Peyer's patch (tissue), 4 donors: ENCODE measurements around the gene KCNAB1. TPM values are rescaled to one million over a fixed set of nuclear protein-coding genes. Genes with fewer than 3 reads are reported as not detected.

Experiments used
- DNase-seq, 3 donors: peaks; one replicate each; pipeline ENCODE4 v3.0.0-alpha.2; 2017 to 2019
- H3K27ac ChIP-seq, 4 donors: fragments of 200-600 bp; sonication (generic); one replicate each; pipeline ENCODE4 v1.5.1; 2016 to 2019
- H3K27me3 ChIP-seq, 2 donors: fragments of 200-600 bp; sonication (generic); one replicate each; pipeline ENCODE4 v1.5.1; 2019
- H3K36me3 ChIP-seq, 3 donors: fragments of 200-600 bp; sonication (generic); one replicate each; pipeline ENCODE4 v1.5.1; 2016 to 2019
- H3K4me1 ChIP-seq, 4 donors: fragments of 200-600 bp; sonication (generic); one replicate each; pipeline ENCODE4 v1.5.1; 2016 to 2019
- H3K4me3 ChIP-seq, 4 donors: fragments of 200-600 bp; sonication (generic); 1 replicate in 3 of 4; 2 replicates in 1 of 4; pipeline ENCODE4 v1.5.1; 2016 to 2019; ENCODE audit warnings: mild to moderate bottlenecking in 1 of 4
- H3K9me3 ChIP-seq, 4 donors: fragments of 200-600 bp; sonication (generic); one replicate each; pipeline ENCODE4 v1.5.1; 2016 to 2019; ENCODE audit warnings: mild to moderate bottlenecking in 1 of 4
- CTCF ChIP-seq, 6 experiments: fragments of 450-650 bp in 4 of 6; fragments of 200-600 bp in 2 of 6; sonication (generic) in 1 of 6; IDR thresholded peaks; one replicate each; pipeline ENCODE4 v1.5.1; 2017 to 2019; ENCODE audit warnings: antibody characterized with exemption in 6 of 6, mild to moderate bottlenecking in 3 of 6, moderate library complexity in 1 of 6
- POLR2A ChIP-seq, 2 donors: fragments of 450-650 bp; IDR thresholded peaks; one replicate each; pipeline ENCODE4 v1.5.1; 2017; ENCODE audit warnings: antibody characterized with exemption in 2 of 2, mild to moderate bottlenecking in 2 of 2, moderate library complexity in 2 of 2
- total RNA-seq, 4 donors: library from RNA; depleted of rRNA; stranded (reverse); fragments of >200 nt; gene quantifications; one replicate each; pipeline ENCODE4 v1.1.0, GENCODE V29; 2016

Gene KCNAB1
- total RNA-seq, 4 donors from 2014 or later: 1.1 to 1.7 (median 1.6) TPM; not detected in 1

DNA sequence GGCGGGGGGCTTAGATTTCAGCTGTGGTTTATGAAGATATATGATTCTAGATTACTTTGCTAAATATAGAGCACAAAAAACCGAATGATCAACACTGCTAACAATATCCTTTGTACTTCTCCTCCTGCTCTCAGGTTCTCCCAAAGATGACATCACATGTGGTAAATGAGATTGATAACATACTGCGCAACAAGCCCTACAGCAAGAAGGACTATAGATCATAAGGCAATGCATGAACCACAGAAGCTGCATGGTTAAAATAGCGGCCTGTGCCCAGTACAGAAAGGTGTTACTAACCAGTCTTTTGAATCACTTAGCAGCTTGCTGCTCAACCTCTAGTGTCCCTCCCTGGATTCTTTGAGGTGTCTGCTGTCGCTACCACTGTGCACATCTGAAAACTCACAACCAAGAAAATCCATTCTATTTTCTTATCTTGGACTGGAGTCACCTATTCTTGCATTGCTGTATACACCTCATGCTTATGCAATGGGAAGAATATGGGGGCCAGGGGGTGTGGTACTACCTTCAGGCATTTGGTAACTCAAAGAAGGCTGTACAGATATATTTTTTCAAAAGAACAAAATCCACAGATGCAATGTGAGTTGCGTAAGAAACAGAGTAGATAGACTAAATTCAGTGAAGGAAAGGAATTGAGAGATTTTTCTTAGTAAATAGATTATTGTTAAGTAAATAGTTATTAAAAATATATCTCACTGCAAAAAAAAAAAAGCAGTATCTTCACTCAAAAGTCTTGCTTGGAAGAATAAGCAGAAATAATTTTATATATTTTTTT is 416.3 kb downstream of the KCNAB1 start:
- no peak for DNase-seq
- Histone ChIP-seq H3K9me3 (no peaks in the 10 kb centered on the region), H3K4me1 (peaks cover 0 to 6% (median 0%) of the 10 kb centered on the region in 4 donors), H3K4me3 (no peak overlapping the region), H3K27ac (no peak overlapping the region), H3K36me3 (peaks cover 0 to 22% (median 0%) of the 10 kb centered on the region in 3 donors), H3K27me3 (no peaks in the 10 kb centered on the region)
- TF ChIP-seq POLR2A (IDR thresholded peaks at IDR 0.05) (no peak), CTCF (IDR thresholded peaks at IDR 0.05) (no peak)

DNA sequence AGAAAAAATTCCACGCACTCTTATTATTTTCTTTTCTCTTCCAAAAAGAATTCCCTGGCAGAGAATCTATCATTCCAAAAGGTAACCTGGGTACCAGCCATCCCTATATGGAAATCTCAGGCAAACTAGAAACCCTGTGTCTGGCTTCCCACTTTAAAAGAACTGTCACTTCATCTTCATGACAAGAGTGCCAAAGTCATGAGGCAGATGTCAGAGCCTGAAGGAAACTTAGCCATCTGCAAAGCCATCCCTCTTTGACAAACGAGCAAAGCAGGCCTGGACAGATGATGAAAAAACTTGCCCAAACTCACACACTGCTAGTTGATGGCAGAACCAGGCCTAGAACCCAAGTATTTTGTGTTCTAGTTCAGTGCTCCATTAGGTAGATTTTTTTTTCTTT is 418.7 kb downstream of the KCNAB1 start:
- Histone ChIP-seq H3K27ac (no peak overlapping the region), H3K27me3 (no peaks in the 10 kb centered on the region), H3K36me3 (peaks cover 0 to 45% (median 4%) of the 10 kb centered on the region in 3 donors), H3K4me1 (peaks cover 0 to 6% (median 0%) of the 10 kb centered on the region in 4 donors), H3K4me3 (no peak overlapping the region), H3K9me3 (no peaks in the 10 kb centered on the region)
- DNase-seq: no peak
- TF ChIP-seq POLR2A (IDR thresholded peaks at IDR 0.05) (no peak), CTCF (IDR thresholded peaks at IDR 0.05) (no peak)

DNA sequence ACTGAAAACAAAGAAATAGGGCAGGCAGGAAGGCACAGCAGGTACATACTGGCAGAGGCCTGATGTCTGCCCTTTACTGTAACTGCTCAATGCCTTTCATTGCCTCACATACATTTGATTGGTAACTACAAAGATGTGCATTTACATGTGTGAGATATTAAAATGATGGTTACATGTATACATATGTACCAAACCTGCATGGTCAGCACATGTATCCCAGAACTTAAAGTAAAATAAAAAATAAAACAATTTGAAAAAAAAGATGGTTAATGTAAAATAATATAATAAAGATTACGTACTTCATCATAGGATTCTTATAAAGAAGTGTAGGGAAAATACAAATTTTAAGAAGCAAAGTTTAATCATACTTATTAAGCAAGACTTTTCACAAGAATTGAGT is 419.4 kb downstream of the KCNAB1 start:
- Histone ChIP-seq H3K27me3 (no peaks in the 10 kb centered on the region), H3K36me3 (peaks cover 0 to 53% (median 4%) of the 10 kb centered on the region in 3 donors), H3K4me3 (no peak overlapping the region), H3K9me3 (no peaks in the 10 kb centered on the region), H3K27ac (no peak overlapping the region), H3K4me1 (peaks cover 0 to 4% (median 0%) of the 10 kb centered on the region in 4 donors)
- DNase-seq: no peak
- TF ChIP-seq POLR2A (IDR thresholded peaks at IDR 0.05) (no peak), CTCF (IDR thresholded peaks at IDR 0.05) (no peak)

- Histone ChIP-seq H3K9me3 (no peaks in the 10 kb centered on the region), H3K4me1 (no peaks in the 10 kb centered on the region), H3K4me3 (no peak overlapping the region), H3K36me3 (peaks cover 0 to 75% (median 4%) of the 10 kb centered on the region in 3 donors), H3K27ac (peak overlapping the region in 1 of 4 donors; percentile 21), H3K27me3 (no peaks in the 10 kb centered on the region)
- DNase-seq: no peak
- TF ChIP-seq CTCF (IDR thresholded peaks at IDR 0.05) (no peak), POLR2A (IDR thresholded peaks at IDR 0.05) (no peak)
Measured at GRCh38 chr3:156542101-156543042, 422.0 kb downstream of the KCNAB1 start.

GRCh38 chr3:156543043-156543555 is 422.7 kb downstream of the KCNAB1 start:
- peak overlapping the region in 1 of 4 donors; percentile 21 for H3K27ac ChIP-seq
- DNase-seq: no peak
- H3K4me1 ChIP-seq: no peaks in the 10 kb centered on the region
- no peaks in the 10 kb centered on the region for H3K9me3 ChIP-seq
- H3K27me3 ChIP-seq: no peaks in the 10 kb centered on the region
- TF ChIP-seq CTCF (IDR thresholded peaks at IDR 0.05): no peak
- TF ChIP-seq POLR2A (IDR thresholded peaks at IDR 0.05): no peak
- no peak overlapping the region for H3K4me3 ChIP-seq
- peaks cover 0 to 78% (median 4%) of the 10 kb centered on the region in 3 donors for H3K36me3 ChIP-seq
